NCI-H1436 treated with DMSO at 0.1 percent for 48 hours (cell line): ENCODE data around the gene DUS1L.

Experiments used
- DNase-seq: peaks from one replicate; lab custom pipeline; 2025; lab: John Stamatoyannopoulos, UW

DUS1L gene

GRCh38 chr17:82100502-82101298 is 35.1 kb upstream of the DUS1L start:
- no peak for DNase-seq

DNA sequence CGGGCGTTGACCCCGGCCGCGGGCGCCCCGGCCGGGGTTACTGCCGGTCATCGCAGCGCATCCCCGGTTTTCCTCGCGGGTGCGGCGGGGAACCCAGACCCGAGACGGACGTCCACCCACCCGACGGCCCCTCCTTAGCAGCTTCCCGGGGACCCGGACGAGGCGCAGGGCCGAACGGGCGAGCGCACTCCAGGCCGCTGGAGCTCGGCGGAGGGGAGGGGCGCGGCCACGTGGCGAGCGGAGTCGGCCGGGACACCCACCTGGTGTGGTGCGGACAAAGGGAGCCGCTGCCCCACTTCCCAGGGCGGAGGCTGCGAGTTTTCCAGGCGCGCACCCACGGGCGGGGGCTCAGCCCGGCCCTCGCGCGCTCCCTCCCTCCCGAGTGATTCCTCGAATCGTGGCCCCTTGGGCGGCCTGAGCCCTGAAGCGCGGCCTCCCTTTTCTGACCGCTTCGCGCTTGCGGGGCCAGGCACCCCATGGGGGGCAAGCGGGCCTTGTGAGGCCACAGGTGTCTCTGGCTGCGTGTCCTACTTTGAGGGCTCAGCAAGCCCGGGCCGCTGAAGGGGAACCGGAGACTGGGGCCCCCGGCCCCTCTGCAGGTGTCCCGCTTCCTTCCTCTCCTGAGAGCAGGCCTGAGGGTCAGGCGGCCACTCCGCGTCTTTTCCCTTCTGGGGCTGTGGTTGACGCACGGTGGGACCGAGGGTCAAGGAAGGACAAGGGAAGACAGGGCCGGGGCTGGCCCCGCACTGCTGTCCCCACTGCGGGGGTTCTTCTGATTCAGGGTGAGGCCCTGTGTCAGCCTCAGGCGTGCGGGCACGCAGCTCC is 33.5 kb upstream of the DUS1L start:
- DNase-seq: no peak

DNA sequence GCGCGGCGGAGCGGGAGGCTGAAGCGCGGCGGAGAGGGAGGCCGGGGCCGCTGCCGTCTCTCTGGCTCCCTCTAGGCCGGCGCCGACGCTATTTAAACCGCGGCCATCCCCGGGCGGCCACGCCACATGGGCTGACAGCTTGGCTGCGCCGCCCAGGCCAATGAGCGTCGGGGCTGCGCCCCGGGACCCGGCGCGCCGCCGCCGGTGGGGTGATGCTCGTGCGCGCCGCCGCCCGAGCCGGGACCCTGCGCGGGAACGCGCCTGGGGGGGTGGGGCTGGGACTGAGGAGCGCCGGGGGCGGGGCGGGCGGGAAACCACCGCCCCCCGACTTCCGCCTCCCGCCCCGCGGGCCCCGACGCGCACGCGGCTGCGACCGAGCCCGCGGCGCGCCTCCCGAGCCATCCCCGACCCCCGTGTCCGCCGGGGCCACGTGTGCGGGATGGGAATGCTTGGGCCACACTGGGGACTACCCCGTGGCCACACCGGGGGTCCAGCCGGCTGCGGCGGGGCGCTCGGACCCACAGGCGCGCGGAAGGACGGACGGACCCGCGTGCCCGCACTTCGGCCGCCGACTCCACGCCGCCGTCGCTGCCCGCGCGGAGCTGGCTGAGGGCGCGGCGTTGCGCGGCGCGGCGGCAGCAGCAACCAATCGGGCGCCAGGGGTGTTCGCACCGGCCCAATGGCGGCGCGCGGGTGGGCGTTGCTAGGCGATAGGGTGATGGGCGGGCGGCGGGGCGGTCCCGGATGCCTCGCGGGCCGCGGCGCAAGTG is 32.8 kb upstream of the DUS1L start, which contains the start of gene FASN:
Gene FASN, minus strand, starts transcription at position 68 of the 770 bp plus-strand sequence. CDS start 1,791 bp downstream, outside the sequence.
- peak; percentile 81 for DNase-seq

GRCh38 chr17:82097919-82098168 is 32.2 kb upstream of the DUS1L start:
- DNase-seq: no peak

GRCh38 chr17:82097184-82097918 is 31.7 kb upstream of the DUS1L start:
- DNase-seq: no peak

GRCh38 chr17:82096709-82097183 is 31.1 kb upstream of the DUS1L start:
- DNase-seq: no peak

DNA sequence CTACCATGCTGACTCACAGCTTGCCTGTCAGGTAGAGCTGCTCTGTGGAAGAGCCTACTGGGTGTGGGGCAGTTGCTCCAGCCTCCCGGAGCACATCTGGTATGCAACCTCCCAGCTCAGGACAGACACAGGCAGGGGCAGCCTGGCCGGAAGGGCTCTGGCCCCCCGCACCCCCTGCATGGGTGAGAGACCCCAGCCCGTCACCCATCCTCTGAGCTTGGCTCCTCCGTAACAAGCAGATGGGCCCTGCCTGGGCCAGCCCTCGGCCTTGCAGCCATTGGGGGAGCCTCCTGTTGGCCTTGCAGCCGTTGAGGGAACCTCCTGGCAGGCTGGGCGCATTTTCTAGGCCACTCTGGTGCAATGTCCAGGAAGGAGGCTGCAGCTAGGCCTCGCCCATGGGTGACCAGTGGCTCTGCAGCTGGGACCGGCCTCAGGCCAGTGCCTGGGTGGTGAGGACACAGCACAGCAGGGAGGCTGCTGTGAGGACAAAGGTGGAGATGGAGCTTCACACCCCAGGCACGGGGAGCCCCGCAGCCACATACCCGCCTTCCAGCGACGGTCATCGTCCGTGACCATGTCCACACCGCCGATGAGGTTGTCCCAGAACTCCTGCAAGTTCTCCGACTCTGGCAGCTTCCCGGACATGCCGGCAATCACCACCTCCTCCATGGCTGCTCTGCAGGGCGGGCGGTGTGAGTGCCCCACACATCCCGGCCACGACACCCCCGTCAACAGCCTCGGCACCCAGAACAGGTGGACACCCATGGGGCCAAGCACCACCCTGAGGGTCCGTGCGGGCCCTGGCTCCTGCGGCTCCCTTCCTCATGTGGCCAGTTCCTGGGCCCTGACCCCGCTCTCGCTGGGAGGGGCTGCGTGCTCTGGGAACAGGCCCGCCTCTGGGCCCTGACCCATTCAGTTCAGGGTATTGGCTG is 30.4 kb upstream of the DUS1L start:
- DNase-seq: no peak

DNA sequence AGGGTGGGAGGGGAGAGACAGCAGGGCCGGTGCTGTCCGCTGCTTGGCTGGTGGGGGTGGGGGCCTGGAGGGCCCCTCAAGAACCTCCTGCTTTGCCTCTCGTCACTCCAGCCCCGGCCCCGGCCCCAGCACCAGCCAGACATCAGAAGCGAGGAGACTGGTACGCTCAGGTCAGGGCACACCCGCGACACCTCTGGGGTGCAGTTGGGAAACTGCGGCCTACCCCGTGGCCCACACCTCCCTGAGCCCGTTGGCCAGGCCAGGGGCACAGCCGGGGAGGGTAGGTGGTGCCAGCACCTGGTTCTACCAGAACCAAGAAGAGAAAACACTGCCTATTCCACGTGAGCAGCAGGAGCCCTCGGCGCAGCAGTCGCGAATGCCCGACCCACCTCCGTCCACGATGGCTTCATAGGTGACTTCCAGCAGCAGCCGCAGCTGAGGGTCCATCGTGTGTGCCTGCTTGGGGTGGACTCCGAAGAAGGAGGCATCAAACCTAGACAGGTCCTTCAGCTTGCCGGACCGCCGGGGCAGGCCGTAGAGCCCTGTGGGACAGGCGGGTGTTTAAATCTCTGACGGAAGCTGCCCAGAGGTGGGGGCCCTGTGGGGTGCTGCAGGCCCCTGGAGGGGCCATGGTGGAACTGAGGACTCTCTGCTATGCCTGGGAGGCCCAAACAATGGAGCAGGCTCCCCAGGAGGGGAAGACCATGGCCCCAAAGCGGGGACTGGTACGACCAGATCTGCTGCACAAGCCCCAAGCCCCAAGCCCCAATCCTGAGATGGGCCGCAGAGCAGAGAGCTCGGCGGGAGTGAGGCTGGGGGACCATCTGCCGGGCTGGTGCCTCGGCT is 29.6 kb upstream of the DUS1L start:
- DNase-seq: no peak

- no peak for DNase-seq
These were observed 27.6 kb upstream of the DUS1L start for GRCh38 chr17:82092995-82093751.

DNA sequence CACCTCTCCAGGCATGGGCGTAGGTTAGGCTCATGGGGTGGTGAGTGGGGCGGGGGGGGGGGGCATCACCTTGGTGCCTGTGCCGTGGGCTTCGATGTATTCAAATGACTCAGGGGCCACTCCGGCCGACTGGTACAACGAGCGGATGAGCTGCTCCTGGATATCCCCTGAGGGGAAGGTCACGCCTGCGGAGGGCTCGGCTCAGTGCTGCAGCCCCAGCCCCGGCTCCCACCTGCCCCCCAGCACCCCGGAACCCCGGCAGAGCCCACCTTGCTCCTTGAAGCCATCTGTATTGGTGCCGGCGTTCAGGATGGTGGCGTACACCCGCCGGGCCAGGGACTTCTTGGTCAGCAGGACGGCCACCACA is 27.0 kb upstream of the DUS1L start:
- no peak for DNase-seq

GRCh38 chr17:82092094-82092586 is 26.5 kb upstream of the DUS1L start:
- no peak for DNase-seq

GRCh38 chr17:82091264-82092066 is 25.9 kb upstream of the DUS1L start:
- DNase-seq: no peak

GRCh38 chr17:82090549-82091263 is 25.1 kb upstream of the DUS1L start:
- no peak for DNase-seq

DNA sequence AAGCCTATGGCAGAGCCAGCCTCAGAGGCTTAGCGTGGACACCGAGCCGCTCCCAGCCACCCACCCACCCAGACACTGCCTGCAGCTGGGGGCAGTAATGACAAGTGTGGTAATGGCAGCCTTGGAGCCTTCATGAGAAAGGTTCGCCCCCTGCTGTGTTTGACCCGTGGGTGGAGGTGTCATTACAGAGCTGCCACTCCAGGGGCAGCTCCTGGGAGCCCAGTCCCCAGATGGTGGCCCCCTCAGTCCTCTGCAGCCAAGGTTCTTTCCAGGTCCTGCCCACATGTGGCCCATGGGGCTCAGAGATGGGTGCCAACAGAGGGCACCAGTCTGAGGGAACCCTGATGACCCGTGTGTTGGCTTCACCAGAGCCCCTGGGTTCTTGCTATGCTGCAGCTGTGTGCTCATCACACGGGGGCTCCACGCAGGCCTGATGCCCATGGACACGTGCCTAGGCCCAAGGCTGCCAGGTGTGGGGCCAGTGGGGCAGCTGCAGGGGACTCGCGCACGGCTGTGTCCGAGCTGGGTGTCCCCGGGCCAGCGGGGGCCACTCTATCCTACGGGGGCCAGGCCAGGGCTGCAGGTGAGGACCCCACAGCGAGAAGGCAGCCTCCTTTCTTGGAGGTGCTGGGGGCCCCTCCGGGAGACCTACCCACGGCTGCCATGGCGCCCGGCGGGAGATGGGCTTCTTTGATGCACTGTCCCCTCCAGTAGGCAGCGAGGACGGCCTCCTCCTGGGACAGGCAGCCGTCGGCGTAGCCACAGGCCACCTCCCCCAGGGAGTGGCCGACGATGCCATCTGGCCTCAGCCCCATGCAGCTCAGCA is 24.3 kb upstream of the DUS1L start:
- DNase-seq: no peak

DNA sequence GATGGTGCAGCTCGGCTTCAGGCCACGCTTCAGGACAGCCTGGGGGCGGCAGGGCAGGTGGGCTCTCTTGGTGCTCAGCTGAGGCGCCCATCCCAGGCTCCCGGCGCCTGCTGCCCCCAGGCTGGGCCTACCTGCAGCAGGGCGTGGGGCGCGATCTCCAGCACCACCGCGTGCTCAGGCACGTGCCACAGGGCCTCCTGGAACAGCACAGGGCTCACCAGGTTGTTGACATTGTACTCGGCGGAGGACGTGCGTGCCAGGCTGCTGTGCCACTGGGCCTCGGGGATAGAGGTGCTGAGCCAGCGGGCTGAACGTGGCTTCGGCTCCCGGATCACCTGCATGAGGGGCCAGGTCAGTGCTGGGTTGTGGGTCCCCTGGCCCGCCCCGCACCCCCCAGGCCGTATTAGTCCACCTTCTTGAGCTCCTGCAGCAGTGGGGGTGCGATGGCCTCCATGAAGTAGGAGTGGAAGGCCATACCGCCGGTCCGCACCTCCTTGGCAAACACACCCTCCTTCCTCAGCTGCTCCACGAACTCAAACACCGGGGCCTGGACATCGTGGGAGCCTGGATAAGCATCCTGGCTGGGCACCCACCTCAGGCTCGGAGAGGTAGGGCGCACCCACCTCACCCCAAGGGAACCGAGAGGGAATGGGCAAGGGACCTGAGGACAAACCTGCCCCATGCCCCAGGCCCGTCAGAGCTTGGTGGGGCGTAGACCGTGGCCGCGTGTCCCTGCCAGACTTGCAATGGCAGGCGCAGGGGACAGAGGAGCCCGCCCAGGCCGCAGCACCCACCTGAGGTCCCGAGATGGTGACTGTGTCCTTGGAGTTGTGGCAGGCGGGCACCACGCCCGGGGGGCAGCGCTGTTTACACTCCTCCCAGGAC is 23.5 kb upstream of the DUS1L start:
- no peak for DNase-seq
